A673 (cell line): ENCODE data around the gene GPR152.

Source experiments
- CTCF ChIP-seq: fragments of 300-800, 200-600 bp; sonication (generic); conservative IDR thresholded peaks from 2 replicates; pipeline ENCODE4 v1.5.1; 2017; ENCODE audit warnings: low read depth, mild to moderate bottlenecking, antibody characterized with exemption, low read length, moderate library complexity, mixed read lengths
- EZH2 ChIP-seq: fragments of 200-600 bp; sonication (generic); IDR thresholded peaks from 2 replicates; pipeline ENCODE4 v1.6.1; 2017; ENCODE audit warnings: borderline replicate concordance, low read depth, mild to moderate bottlenecking, mixed read lengths, antibody characterized with exemption, low read length; ENCODE audit not compliant: poor library complexity, severe bottlenecking

GRCh38 chr11:67465189-67465510, 12.6 kb upstream of the GPR152 start:
- no peak for TF ChIP-seq CTCF
- no peak for TF ChIP-seq EZH2
